HL-60 (cell line): Measurements from ENCODE around the gene FAM124A.

ENCODE experiments used
- GABPA ChIP-seq: IDR thresholded peaks from 2 replicates; pipeline ENCODE4 v1.6.1; 2012; ENCODE audit warnings: low read depth
- POLR2AphosphoS5 ChIP-seq: IDR thresholded peaks from 2 replicates; pipeline ENCODE4 v1.6.1; 2012; ENCODE audit warnings: low read depth
- TF ChIP-seq, protein P1 (sequence below): IDR thresholded peaks from one replicate; pipeline ENCODE4 v1.5.1; 2011; ENCODE audit warnings: low read length, control low read depth, inconsistent platforms; ENCODE audit not compliant: insufficient read depth

DNA sequence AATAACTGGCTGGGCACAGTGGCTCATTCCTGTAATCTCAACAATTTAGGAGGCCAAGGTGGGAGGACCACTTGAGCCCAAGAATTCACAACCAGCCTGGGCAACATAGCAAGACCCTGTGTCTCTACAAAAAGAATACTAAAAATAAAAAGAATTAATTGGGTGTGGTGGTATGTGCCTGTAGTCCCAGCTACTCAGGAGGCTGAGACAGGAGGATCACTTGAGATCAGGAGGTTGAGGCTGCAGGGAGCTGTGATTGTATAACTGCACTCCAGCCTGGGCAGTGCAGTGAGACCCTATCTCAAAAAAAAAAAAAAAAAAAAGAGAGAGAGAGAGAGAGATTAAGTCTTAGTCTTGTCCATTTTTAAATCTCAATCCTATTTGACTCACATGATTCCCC lies 81.7 kb downstream of the FAM124A start:
- TF ChIP-seq, protein P1, sequence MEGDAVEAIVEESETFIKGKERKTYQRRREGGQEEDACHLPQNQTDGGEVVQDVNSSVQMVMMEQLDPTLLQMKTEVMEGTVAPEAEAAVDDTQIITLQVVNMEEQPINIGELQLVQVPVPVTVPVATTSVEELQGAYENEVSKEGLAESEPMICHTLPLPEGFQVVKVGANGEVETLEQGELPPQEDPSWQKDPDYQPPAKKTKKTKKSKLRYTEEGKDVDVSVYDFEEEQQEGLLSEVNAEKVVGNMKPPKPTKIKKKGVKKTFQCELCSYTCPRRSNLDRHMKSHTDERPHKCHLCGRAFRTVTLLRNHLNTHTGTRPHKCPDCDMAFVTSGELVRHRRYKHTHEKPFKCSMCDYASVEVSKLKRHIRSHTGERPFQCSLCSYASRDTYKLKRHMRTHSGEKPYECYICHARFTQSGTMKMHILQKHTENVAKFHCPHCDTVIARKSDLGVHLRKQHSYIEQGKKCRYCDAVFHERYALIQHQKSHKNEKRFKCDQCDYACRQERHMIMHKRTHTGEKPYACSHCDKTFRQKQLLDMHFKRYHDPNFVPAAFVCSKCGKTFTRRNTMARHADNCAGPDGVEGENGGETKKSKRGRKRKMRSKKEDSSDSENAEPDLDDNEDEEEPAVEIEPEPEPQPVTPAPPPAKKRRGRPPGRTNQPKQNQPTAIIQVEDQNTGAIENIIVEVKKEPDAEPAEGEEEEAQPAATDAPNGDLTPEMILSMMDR, result no peak
- TF ChIP-seq POLR2AphosphoS5 (no peak), GABPA (no peak)
